GM21825 (cell line): ENCODE data around the gene LRRC17.
"Not testable (repeated sequence)": the region's sequence is repeated elsewhere in the genome, so short reads cannot be mapped to it uniquely, and the experiment has no call there.

Source experiments
- ATAC-seq: cut with Tn5 transposase; IDR thresholded peaks from one replicate; pipeline ENCODE4 v1.9.1; 2021; ENCODE audit warnings: mild to moderate bottlenecking, moderate library complexity; ENCODE audit not compliant: unreplicated experiment

Gene LRRC17

DNA sequence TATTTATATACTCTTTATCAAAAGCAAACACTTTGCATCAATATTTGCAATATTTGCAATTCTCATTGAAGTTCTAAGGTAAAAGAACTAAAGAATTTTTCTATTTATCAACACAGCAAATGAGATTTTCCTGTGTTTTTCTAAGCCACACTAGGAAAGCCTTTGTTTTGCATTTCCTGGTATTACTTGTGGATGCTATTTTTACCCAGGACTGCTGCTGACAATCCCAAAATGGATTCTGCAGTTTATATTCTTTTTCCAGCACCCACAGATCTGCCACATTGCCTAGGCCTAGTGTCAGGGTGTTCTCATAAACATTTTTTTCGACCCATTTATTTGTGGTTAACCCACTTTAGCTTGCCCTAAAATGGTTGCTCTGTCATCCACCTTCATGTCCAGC is 25.9 kb downstream of the LRRC17 start:
- no peak for ATAC-seq

DNA sequence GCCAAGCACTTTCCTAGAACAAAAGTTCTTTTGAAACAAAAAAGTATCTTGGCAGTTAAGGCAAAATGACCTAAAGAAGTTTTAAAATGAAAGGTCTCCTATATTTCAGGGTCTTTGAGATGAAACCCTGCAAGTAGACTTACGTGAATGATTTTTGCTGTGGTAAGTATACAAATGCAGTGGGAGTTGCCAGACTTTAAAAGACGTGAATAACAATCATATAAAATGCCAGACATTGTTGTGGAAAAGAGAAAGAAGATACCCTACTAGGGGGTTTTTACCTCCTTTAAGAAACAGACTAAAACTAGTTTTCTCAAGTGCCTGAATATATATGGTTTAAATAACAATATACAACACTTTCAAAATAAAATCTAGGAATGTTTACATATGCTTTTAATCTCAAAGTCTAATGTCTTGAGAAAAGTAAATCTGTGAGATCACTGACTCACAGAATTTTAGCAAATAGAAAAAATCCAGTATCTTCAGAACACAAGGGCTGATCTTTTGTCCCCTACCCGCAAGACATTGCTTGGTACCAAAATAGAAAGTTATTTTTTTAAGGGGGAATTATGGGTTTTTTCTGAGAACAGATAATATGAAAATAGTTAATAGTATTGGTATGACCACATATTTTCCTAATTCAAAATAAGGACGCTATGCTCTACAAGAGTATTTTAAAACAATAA is 29.5 kb downstream of the LRRC17 start:
- ATAC-seq = no peak

DNA sequence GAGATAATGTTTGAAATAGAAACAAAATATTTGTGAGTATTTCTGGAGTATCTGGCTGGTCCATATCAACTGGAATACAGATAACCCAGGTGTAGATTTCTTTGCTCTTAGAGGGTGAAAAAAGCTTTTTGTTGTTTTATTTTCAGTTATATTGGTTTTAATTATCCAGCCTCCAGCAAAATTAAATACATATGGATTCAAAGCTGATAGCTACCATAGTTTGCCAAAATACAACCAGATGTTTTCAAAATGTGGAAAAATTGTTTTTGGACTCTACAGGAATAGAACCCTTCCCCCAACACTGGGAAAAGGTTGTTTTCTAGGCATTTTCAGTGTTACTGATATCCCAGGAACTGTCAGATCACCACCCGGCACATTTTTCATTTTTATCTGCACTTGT is 30.1 kb downstream of the LRRC17 start:
- ATAC-seq = no peak

DNA sequence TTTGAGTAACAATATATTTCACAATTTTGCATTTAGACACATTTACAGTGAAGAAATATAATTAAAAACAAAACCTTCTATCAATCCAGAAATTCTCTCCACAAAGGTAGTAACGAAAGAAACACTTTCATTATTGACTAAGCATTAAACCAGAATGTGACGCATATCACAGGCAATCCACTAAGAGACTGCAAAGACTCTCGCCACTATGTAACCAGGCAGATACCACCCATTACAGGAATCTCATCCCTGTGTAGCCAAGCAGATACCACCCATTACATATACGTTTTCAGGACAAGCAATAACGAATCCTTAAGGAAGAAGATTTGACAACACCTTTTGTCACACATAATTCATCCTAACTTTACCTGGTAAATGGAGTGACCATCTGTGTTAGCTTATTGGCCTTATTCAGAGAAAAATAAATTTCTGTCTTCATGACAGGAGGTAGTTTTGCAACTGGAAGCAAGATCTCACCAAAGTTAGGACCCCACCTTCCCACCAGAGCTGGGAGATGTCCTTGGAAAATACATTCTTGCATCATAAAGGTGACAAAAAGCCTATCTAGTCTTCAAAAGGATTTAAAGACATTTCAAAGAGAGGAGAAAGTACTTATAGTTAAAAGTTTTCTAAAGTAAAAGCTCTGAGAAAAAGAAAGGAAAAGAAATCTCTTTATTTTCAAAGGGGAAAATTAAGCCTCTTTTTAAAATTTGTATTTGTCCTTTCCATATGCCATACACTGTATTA is 30.8 kb downstream of the LRRC17 start:
- ATAC-seq = no peak

DNA sequence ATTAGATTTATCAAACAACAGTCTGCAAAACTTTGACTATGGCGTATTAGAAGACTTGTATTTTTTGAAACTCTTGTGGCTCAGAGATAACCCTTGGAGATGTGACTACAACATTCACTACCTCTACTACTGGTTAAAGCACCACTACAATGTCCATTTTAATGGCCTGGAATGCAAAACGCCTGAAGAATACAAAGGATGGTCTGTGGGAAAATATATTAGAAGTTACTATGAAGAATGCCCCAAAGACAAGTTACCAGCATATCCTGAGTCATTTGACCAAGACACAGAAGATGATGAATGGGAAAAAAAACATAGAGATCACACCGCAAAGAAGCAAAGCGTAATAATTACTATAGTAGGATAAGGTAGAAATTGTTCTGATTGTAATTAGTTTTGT is 31.4 kb downstream of the LRRC17 start:
- ATAC-seq = no peak

DNA sequence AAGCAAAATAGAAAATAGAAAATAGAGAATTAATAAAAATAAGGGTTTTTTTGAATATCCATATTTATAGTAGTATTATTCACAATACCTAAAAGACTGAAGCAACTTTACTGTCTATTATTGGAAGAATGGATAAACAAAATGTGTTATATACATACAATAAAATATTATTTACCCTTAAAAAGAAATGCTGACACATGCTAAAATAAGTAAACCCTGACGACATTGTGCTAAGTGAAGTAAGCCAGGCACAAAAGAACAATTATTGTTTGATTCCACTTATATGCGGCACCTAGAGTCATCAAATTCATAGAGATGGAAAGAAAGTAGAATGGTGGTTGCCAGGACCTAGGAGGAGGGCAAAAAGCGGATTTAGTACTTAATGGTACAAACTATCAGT is 39.0 kb downstream of the LRRC17 start:
- no peak for ATAC-seq

DNA sequence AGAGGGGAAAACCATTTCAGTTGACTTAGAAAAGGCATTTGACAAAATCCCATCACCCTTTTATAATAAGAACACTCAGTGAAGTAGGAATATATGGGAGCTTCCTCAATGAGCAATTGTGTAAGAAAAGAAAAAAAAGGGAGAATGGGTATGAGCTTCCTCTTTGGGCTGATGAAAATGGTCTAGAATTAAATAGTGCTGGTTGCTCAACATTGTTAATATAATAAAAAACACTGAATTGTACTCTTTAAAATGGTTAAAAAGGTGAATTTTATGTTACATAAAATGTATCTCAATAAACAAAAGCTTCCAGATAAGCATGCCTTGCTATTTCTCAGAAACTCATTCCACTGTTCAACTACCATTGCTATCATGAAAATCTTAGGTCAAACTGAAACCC is 40.6 kb downstream of the LRRC17 start:
- ATAC-seq = no peak

DNA sequence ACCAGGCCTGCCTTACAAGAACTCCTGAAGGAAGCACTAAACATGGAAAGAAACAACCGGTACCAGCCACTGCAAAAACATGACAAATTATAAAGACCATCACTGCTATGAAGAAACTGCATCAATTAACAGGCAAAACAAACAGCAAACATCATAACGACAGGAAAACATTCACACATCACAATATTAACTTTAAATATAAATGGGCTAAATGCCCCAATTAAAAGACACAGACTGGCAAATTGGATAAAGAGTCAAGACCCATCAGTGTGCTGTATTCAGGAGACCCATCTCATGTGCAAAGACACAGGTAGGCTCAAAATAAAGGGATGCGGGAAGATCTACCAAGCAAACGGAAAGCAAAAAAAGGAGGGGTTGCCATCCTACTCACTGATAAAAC is 41.6 kb downstream of the LRRC17 start:
- ATAC-seq = not testable (repeated sequence)

DNA sequence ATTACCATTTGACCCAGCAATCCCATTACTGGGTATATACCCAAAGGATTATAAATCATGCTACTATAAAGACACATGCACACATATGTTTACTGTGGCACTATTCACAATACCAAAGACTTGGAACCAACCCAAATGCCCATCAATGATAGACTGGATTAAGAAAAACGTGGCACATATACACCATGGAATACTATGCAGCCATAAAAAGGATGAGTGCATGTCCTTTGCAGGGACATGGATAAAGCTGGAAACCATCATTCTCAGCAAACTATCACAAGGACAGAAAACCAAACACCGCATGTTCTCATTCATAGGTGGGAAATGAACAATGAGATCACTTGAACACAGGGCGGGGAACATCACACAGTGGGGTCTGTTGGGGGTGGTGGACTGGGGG is 45.2 kb downstream of the LRRC17 start:
- ATAC-seq = not testable (repeated sequence)

DNA sequence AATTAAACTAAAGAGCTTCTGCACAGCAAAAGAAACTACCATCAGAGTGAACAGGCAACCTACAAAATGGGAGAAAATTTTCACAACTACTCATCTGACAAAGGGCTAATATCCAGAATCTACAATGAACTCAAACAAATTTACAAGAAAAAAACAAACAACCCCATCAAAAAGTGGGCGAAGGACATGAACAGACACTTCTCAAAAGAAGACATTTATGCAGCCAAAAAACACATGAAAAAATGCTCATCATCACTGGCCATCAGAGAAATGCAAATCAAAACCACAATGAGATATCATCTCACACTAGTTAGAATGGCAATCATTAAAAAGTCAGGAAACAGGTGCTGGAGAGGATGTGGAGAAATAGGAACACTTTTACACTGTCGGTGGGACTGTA is 49.2 kb downstream of the LRRC17 start:
- ATAC-seq = not testable (repeated sequence)

DNA sequence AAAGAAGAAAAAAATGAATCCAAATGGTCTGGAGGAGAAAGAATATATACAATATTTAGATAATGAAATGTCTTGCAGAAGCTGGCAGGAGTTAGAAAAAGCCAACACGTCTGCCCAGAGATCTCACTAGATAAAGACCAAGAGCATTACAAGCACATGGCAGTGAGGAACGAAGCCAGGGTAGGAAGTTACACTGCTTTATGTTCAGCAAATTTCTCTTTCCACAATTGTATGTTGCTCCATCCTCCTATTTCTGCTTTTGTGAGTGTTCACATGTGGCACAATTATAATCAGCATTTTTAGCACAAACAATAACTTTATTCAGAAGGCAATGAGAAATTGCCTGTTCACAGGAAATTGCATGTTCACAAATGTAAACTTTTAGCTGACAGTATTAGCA is 53.7 kb downstream of the LRRC17 start:
- ATAC-seq = no peak

DNA sequence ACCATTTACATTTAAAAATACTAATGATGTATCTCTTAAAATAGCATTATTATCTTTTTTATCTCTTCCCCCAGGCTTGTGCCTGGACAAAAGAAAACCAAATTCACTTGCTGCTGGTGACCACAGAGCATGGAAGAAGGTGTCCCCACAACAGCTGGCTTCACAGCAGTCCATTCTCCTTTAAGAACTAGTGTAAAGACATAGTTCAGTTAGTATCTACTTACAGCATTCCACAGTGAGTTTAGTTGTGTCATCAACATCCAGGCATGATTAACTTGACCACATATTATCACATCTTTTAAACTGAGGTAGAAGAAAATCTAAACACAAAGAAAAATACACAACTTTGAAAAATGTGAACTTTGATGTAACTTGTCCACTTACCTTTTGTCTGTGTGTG is 55.0 kb downstream of the LRRC17 start:
- no peak for ATAC-seq

DNA sequence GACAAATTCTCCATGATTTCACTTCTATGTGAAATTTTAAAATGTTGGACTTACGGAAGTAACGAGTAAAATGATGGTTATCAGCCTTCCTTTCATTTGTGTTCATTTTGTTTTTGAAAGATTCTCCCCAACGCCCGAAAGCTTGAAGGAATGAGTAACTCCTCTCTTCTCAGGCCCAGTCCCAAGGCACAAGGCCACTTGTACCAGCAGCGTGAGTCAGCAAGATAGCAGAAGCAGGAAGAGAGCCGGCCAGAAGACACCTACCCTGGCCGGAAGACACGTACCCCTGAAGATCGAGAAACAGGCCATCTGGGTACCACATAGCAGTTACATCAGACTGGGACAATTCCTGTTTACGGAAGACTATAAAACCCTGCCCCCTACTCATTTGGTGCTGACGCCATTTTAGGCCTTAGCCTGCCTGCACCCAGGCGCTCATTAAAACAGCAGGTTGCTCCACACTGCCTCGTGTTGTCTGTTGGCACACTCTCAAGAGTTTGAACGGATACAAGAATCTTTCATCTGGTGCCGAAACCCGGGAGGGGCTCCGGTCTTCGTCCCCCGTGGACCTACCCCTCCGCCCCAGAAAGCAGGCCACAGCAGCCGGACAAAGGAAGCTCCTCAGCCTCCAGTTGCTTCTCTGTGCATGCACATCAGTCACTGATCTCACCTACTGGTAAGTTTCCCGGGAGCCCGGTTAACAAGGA is 60.4 kb downstream of the LRRC17 start:
- ATAC-seq = no peak

DNA sequence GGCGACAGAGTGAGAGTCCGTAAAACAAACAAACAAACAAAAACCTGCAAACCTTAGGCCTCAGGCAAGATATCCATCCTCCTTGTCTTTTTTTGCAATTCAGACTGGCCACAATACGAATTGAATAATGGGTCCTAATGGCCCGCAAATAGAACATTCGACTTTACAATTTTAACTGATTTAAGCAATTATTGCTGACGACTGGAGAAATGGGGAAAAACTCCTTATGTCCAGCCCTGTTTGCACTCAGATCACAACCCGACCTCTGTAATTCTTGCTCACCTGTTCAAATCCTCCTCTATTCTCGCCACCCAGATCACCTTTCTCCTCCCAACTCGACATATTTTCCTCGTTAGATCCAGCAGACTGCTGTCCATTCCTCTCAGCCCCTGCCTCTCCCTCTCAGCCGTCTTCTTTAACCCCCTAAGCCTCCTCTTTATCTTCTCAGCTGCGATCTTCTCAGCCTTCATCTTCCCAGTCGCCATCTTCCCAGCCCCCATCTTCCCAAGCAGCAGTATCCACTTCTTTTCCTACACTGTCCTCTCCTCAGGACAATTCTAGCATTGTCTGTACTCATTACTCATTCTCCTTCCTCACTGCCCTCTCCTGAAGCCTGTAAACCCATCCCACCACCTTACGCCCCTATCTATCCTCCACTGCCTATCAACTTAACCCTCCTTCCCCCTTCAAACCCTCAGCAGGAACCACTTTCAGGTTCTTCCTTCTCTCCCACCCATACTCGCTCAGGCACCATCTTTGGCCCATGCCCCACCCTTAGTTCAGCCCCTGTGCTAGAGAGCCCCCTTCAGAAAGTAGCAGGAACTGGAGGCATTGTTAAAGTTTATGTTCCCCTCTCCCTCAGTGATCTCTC is 61.8 kb downstream of the LRRC17 start:
- ATAC-seq = no peak

DNA sequence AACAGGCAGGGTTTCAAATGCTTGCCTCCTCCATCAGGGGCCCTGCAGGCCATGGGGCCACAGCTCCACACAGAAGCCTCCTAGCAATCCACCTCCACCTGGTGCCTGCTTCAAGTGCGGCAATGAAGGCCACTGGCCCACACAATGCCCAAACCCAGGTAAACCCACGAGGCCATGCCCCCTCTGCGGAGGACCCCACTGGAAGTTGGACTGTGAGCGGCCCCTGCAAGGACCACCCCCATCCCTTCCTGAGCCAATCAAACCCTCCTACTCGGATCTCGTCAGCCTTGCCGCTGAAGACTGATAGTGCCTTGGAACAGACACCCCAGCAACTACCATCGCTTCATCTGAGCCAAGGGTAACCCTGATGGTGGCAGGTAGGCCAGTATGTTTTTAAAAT is 63.1 kb downstream of the LRRC17 start:
- ATAC-seq = no peak

DNA sequence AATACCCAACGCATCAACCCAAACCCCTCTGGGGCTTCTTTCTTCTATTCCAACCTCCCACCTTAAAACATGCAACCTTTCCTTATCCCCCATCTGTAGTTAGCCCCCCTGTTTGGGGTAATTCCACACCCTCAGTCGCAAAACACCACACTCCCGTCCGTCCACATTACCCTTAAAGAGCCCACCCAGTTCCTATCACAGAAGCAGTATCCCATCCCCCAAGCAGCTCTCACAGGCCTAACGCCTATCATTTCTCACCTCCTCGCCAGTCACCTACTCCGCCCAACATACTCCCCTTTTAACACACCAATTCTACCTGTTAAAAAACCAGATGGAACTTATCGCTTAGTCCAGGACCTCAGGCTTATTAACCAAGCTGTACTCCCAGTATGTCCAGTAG is 63.7 kb downstream of the LRRC17 start:
- ATAC-seq = no peak

DNA sequence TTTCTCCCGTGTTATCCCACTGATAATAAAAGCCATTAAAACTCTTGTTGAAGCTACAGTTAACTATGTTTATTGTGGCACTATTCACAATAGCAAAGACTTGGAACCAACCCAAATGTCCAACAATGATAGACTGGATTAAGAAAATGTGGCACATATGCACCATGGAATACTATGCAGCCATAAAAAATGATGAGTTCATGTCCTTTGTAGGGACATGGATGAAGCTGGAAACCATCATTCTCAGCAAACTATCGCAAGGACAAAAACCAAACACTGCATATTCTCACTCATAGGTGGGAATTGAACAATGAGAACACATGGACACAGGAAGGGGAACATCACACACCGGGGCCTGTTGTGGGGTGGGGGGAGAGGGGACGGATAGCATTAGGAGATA is 64.8 kb downstream of the LRRC17 start:
- ATAC-seq = not testable (repeated sequence)

DNA sequence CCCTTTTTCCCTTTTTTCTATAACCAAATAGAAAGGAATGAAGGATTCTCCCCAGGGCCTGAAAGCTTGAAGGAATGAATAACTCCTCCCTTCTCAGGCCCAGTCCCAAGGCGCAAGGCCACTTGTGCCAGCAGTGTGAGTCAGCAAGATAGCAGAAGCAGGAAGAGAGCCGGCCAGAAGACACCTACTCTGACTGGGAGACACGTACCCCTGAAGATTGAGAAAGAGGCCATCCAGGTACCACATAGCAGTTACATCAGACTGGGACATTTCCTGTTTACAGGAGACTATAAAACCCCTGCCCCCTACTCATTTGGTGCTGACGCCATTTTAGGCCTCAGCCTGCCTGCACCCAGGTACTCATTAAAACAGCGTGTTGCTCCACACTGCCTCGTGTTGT is 65.5 kb downstream of the LRRC17 start:
- no peak for ATAC-seq

DNA sequence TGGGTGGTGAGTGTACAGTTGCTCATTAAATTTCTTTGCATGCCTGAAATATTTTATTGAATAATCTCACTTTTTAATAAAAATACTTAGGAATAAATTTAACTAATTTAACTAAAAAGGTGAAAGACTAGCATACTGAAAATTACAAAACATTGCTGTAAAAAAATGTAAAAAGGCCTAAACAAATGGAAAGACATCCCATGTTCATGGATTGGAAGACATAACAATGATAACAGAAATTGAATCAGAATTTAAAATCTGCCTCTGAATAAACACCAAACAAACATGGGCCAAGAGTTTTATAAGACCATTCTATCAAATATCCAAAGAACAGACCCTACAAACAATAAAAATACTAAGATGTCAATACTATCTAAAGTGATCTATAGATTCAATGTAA is 66.9 kb downstream of the LRRC17 start:
- no peak for ATAC-seq

DNA sequence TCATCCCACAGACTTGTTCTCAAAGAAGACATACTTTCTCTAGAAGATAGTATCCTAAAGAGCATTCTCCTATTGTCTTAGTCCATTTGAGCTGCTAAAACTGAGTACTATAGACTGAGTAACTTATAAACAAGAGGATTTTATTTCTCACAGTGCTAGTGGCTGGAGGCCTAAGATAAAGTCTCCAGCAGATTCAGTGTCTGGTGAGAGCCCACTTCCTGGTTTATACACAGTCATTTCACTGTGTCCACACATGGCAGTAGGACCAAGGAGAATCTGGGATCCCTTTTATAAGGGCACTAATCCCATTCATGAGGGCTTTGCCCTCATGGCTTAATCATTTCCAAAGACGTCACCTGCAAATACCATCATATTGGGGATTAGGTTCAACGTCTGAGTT is 68.7 kb downstream of the LRRC17 start:
- no peak for ATAC-seq

DNA sequence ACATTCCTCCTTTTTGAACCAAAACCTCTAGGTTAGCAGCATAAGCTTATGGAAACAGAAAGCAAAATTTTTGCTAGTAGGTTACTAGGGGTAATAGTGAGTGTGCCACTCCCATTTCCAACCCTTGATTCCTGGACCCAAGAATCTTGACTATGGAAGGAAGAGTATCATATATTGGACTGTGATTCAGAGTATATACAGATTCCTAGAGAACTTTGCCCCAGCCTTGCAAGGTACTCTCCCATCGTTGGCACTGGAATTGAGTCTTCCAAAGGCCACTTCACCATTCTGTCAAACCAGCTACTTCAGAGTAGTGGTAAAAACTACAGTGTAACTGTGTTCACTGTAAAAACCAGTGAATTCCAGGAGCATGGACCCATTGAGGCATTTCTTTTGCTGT is 69.4 kb downstream of the LRRC17 start:
- no peak for ATAC-seq
